Measurements from ENCODE around the gene PIP4K2B.
"Not testable (repeated sequence)": the region's sequence is repeated elsewhere in the genome, so short reads cannot be mapped to it uniquely, and the experiment has no call there.

The PIP4K2B gene

GRCh38 chr17:38799501-38800236 is at the start of gene PIP4K2B:
PIP4K2B (minus strand) TSS chr17:38799556; CDS start chr17:38799424, 132 bp downstream.
- DNase-seq, result peak; percentile 96

GRCh38 chr17:38848557-38848891 is 49.2 kb upstream of the PIP4K2B start:
- no peak for DNase-seq

GRCh38 chr17:38844261-38844757 is 45.0 kb upstream of the PIP4K2B start:
- no peak for DNase-seq

- no peak for DNase-seq
These were observed 26.4 kb upstream of the PIP4K2B start for GRCh38 chr17:38825762-38826247.

GRCh38 chr17:38824899-38825761 is 25.8 kb upstream of the PIP4K2B start, which contains the start of gene CWC25:
CWC25 (minus strand) TSS chr17:38825321; CDS start chr17:38825183, 138 bp downstream.
- DNase-seq, result peak; percentile 91

GRCh38 chr17:38815576-38816193 is 16.3 kb upstream of the PIP4K2B start:
- DNase-seq, result no peak

- no peak for DNase-seq
These were observed 10.5 kb upstream of the PIP4K2B start for GRCh38 chr17:38809828-38810227.

- DNase-seq, result no peak
These were observed 943 bp upstream of the PIP4K2B start for GRCh38 chr17:38800237-38800760.

GRCh38 chr17:38798614-38799500 is 499 bp downstream of the PIP4K2B start:
- DNase-seq, result peak; percentile 66

- no peak for DNase-seq
These were observed 1.5 kb downstream of the PIP4K2B start for GRCh38 chr17:38797828-38798227.

GRCh38 chr17:38797158-38797490 is 2.2 kb downstream of the PIP4K2B start:
- no peak for DNase-seq

- no peak for DNase-seq
These were observed 2.8 kb downstream of the PIP4K2B start for GRCh38 chr17:38796451-38797157.

- DNase-seq, result no peak
These were observed 5.1 kb downstream of the PIP4K2B start for GRCh38 chr17:38794221-38794620.

GRCh38 chr17:38791162-38791561 is 8.2 kb downstream of the PIP4K2B start:
- DNase-seq, result no peak

- not testable (repeated sequence) for DNase-seq
These were observed 9.1 kb downstream of the PIP4K2B start for GRCh38 chr17:38790148-38790707.

- no peak for DNase-seq
These were observed 10.2 kb downstream of the PIP4K2B start for GRCh38 chr17:38789185-38789584.

- DNase-seq, result not testable (repeated sequence)
These were observed 11.4 kb downstream of the PIP4K2B start for GRCh38 chr17:38787999-38788398.

GRCh38 chr17:38786372-38786771 is 13.0 kb downstream of the PIP4K2B start:
- no peak for DNase-seq

- no peak for DNase-seq
These were observed 16.1 kb downstream of the PIP4K2B start for GRCh38 chr17:38783227-38783626.

- DNase-seq, result no peak
These were observed 19.2 kb downstream of the PIP4K2B start for GRCh38 chr17:38779965-38780752.

Measured in GDM1 (cell line).